GM12878 (cell line): ENCODE measurements around the gene TUBB. TPM values are rescaled to one million over a fixed set of nuclear protein-coding genes. Genes with fewer than 3 reads are reported as not detected.

Source experiments
- ATAC-seq: fragments of 200-7000 bp; cut with Tn5 transposase; 3 replicates; pipeline ENCODE4 v1.9.1; 2020; ENCODE audit warnings: mild to moderate bottlenecking, moderate library complexity
- BruUV-seq: library from RNA; stranded (reverse); fragments of 400-500 nt; replicated peaks from 2 replicates; lab custom pipeline; 2021; lab: Mats Ljungman, UMichigan
- CTCF ChIA-PET: fragments of 300-600 bp; sonication (Branson Sonifier 250); formaldehyde crosslinking; extraction: SDS; loops from one replicate; lab custom pipeline; 2021; ENCODE audit warnings: inconsistent platforms; lab: Yijun Ruan, JAX
- POLR2A ChIA-PET: fragments of 350-600 bp; formaldehyde crosslinking; extraction: SDS; loops from one replicate; lab custom pipeline; 2021; ENCODE audit warnings: inconsistent platforms; lab: Charles Lee
- RAD21 ChIA-PET: fragments of 300-600 bp; sonication (Branson Sonifier 250); formaldehyde crosslinking; loops from one replicate; lab custom pipeline; 2023; ENCODE audit warnings: antibody characterized with exemption; ENCODE audit not compliant: unreplicated experiment; lab: Charles Lee
- SMC1A ChIA-PET: fragments of 300-600 bp; sonication (Branson Sonifier 250); formaldehyde crosslinking; loops from one replicate; lab custom pipeline; 2023; ENCODE audit not compliant: unreplicated experiment, uncharacterized antibody; lab: Charles Lee
- DNase-seq: peaks from one replicate; pipeline ENCODE4 v3.0.0-alpha.2; 2011; ENCODE audit warnings: low read depth, low spot score
- FAIRE-seq: peaks from 3 replicates; lab custom pipeline; 2011; peaks lifted over from hg19 to GRCh38; lab: Jason Lieb, UNC
- H2AFZ ChIP-seq: 2 replicates; pipeline ENCODE4 v1.6.0; 2011; ENCODE audit warnings: low read depth, low read length, control low read depth; ENCODE audit not compliant: control insufficient read depth
- H3K27ac ChIP-seq: 2 replicates; pipeline ENCODE4 v1.5.1; 2011; ENCODE audit warnings: control low read depth; ENCODE audit not compliant: control insufficient read depth, insufficient read depth
- H3K27me3 ChIP-seq, 2 experiments: replicated peaks in 1 of 2; 2 replicates each; pipeline versions ENCODE4 v1.6.0 to v1.6.1; 2011; ENCODE audit warnings: low read length in 1 of 2; ENCODE audit not compliant: control insufficient read depth in 2 of 2, insufficient read depth in 2 of 2
- H3K36me3 ChIP-seq, 2 experiments: 2 replicates each; pipeline ENCODE4 v1.5.1; 2011; ENCODE audit warnings: low read length in 1 of 2; ENCODE audit not compliant: control insufficient read depth in 2 of 2, insufficient read depth in 2 of 2
- H3K4me1 ChIP-seq: 2 replicates; pipeline ENCODE4 v1.6.1; 2011; ENCODE audit warnings: mild to moderate bottlenecking, low read length, moderate library complexity, mixed read lengths; ENCODE audit not compliant: control insufficient read depth, insufficient read depth
- H3K4me2 ChIP-seq: 2 replicates; pipeline ENCODE4 v1.6.0; 2011; ENCODE audit warnings: control low read depth; ENCODE audit not compliant: control insufficient read depth, insufficient read depth
- H3K4me3 ChIP-seq: fragments of 200-600 bp; sonication (generic); 2 replicates; pipeline ENCODE4 v1.5.1; 2016
- H3K79me2 ChIP-seq: 2 replicates; pipeline ENCODE4 v1.6.0; 2011; ENCODE audit warnings: low read length; ENCODE audit not compliant: control insufficient read depth, insufficient read depth
- H3K9ac ChIP-seq: 2 replicates; pipeline ENCODE4 v1.8.0; 2011; ENCODE audit warnings: low read length, control low read depth, mixed read lengths; ENCODE audit not compliant: control insufficient read depth, insufficient read depth
- H3K9me3 ChIP-seq: replicated peaks from 3 replicates; pipeline ENCODE4 v1.5.1; 2011; ENCODE audit warnings: mild to moderate bottlenecking, low read length; ENCODE audit not compliant: control insufficient read depth, insufficient read depth
- H4K20me1 ChIP-seq: 2 replicates; pipeline ENCODE4 v1.6.0; 2011; ENCODE audit not compliant: control insufficient read depth, insufficient read depth
- BCL11A ChIP-seq: IDR thresholded peaks from 2 replicates; pipeline ENCODE4 v1.6.1; 2011; ENCODE audit warnings: low read depth, low read length
- CHD4 ChIP-seq: fragments of 200-600 bp; sonication (generic); IDR thresholded peaks from 2 replicates; pipeline ENCODE4 v1.6.1; 2016; ENCODE audit warnings: mild to moderate bottlenecking
- GABPA ChIP-seq: IDR thresholded peaks from 2 replicates; pipeline ENCODE4 v1.6.1; 2014; ENCODE audit warnings: antibody characterized with exemption, low read depth, mild to moderate bottlenecking, inconsistent platforms
- IKZF1 ChIP-seq: fragments of 450-650 bp; conservative IDR thresholded peaks from 2 replicates; pipeline ENCODE4 v1.6.1; 2017; ENCODE audit warnings: antibody characterized with exemption, mild to moderate bottlenecking
- KAT2A ChIP-seq: conservative IDR thresholded peaks from 2 replicates; pipeline ENCODE4 v1.6.1; 2011; ENCODE audit warnings: low read depth, low read length; ENCODE audit not compliant: control insufficient read depth
- KDM1A ChIP-seq: fragments of 200-600 bp; sonication (generic); IDR thresholded peaks from 2 replicates; pipeline ENCODE4 v1.6.1; 2016; ENCODE audit warnings: borderline replicate concordance
- MEF2A ChIP-seq: IDR thresholded peaks from 2 replicates; pipeline ENCODE4 v1.6.1; 2011; ENCODE audit warnings: low read depth, mild to moderate bottlenecking, low read length, moderate library complexity; ENCODE audit not compliant: insufficient read depth
- POLR2A ChIP-seq: IDR thresholded peaks from 2 replicates; pipeline ENCODE4 v1.6.1; 2011; ENCODE audit warnings: low read depth, mild to moderate bottlenecking, low read length
- SIX5 ChIP-seq: IDR thresholded peaks from 2 replicates; pipeline ENCODE4 v1.6.1; 2011; ENCODE audit warnings: mild to moderate bottlenecking, low read depth, low read length, moderate library complexity; ENCODE audit not compliant: severe bottlenecking
- ZNF384 ChIP-seq: IDR thresholded peaks from 2 replicates; pipeline ENCODE4 v1.6.1; 2012; ENCODE audit warnings: low read depth, mild to moderate bottlenecking, low read length, improper control_type of control experiment, borderline replicate concordance
- in situ Hi-C: fragments of 300-500 bp; cut with MboI; formaldehyde crosslinking; loops from 9 replicates; pipeline ENCODE4 v1.14.3; 2018; ENCODE audit warnings: mixed read lengths
- intact Hi-C: fragments of 100-400 bp; cut with micrococcal nuclease; formaldehyde crosslinking; loops from one replicate; pipeline ENCODE4 v1.14.2; 2022; ENCODE audit not compliant: unreplicated experiment
- polyA plus RNA-seq, 11 experiments: library from polyadenylated mRNA; depleted of rRNA in 4 of 11; unstranded in 6 of 11; stranded (reverse) in 5 of 11; fragments of >200 nt; fragmentation: Nextera tagmentation in 4 of 11; fragmentation: Illumina TruSeq in 1 of 11; extraction: Ambion mirVana in 4 of 11; extraction: Trizol in 1 of 11; gene quantifications; 1 replicate in 1 of 11; 2 replicates in 10 of 11; pipeline versions ENCODE4 v1.2.1 to v1.2.3, GENCODE V29; 2011 to 2016; ENCODE audit warnings: inconsistent platforms in 2 of 11, missing spikeins in 2 of 11, low read depth in 1 of 11
- total RNA-seq, 4 experiments: library from RNA; depleted of rRNA in 3 of 4; stranded (reverse); fragments of >200 nt in 3 of 4; fragmentation: Illumina TruSeq in 1 of 4; extraction: Trizol in 1 of 4; gene quantifications; 2 replicates each; pipeline versions ENCODE4 v1.2.1 to v1.2.3, GENCODE V29; 2013 to 2021

Gene TUBB
- total and polyA plus RNA-seq, 10 of the 15 experiments (the other 5 are each of a cell fraction or from before 2014, with no cell fraction given): 1,039 to 3,052 (median 1,656) TPM

GRCh38 chr6:30750379-30750668, 30.2 kb downstream of the TUBB start:
- ChIA-PET RAD21 (no interaction called here), CTCF (interaction anchor here (1.4 kb wide), 1 partner anchor 13 kb away, joined by 5 read pairs; no protein-coding TSS in a partner anchor), SMC1A (interaction anchor here (1.4 kb wide), 1 partner anchor 9 kb away, joined by 5 read pairs; no protein-coding TSS in a partner anchor), POLR2A (interaction anchor here (0.6 kb wide), 1 partner anchor 1869 kb away, joined by 3 read pairs; no protein-coding TSS in a partner anchor)
- no peaks in the 10 kb centered on the region for H3K27me3 ChIP-seq
- TF ChIP-seq POLR2A (no peak), ZNF384 (no peak), KDM1A (no peak), SIX5 (no peak), MEF2A (no peak), KAT2A (no peak), BCL11A (no peak), GABPA (no peak), CHD4 (no peak), IKZF1 (no peak)
- H3K27ac ChIP-seq: no peak overlapping the region
- ATAC-seq: no peak
- no peak overlapping the region for H3K4me2 ChIP-seq
- H4K20me1 ChIP-seq: no peaks in the 10 kb centered on the region
- H3K36me3 ChIP-seq: no peaks in the 10 kb centered on the region
- in situ Hi-C loops (no loop called here), intact Hi-C loops (no loop called here)
- no peak for DNase-seq
- H3K79me2 ChIP-seq: no peaks in the 10 kb centered on the region
- H3K4me1 ChIP-seq: no peaks in the 10 kb centered on the region
- no peak overlapping the region for H2AFZ ChIP-seq
- no TSS peak for BruUV-seq
- H3K9me3 ChIP-seq: no peaks in the 10 kb centered on the region
- H3K9ac ChIP-seq: no peak overlapping the region
- no peak for FAIRE-seq
- no peak overlapping the region for H3K4me3 ChIP-seq
